HG03039 (cell line): ENCODE measurements around the gene DCAF10.
"Not testable (repeated sequence)": the region's sequence is repeated elsewhere in the genome, so short reads cannot be mapped to it uniquely, and the experiment has no call there.

Experiments used
- ATAC-seq: cut with Tn5 transposase; IDR thresholded peaks from one replicate; pipeline ENCODE4 v1.9.1; 2021; ENCODE audit warnings: mild to moderate bottlenecking, moderate library complexity; ENCODE audit not compliant: unreplicated experiment

The DCAF10 gene

DNA sequence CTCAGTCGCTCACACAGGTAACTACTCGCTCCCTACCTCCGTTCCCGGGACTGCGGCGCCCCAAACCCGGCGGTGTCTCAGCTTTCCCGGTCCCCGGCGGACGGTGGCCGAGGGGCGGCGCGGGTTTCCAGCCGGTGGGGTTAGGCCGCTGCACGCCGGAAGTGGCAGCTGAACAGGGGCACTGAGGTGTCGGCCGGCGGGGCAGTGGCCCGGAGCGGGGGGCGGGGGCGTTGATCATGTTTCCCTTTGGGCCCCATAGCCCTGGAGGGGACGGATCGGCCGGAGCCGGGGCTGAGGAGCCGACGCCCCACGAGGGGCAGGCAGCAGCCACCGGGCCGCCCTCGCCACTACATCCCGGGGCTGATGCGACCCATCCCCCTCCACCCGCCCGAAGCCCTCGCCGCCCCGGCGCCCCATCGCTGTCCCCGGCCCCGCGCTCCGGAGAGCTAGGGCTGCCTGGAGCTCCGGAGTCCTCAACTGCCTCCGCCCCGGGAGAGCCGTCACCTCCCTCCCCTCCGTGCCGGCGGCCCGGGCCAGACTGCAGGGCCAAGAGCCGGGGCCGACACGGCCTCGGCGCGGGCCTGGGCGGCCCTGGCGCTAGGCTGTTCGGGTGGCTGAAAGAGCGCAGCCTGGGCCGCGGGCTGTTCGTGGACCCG lies at the start of gene DCAF10:
DCAF10 (plus strand) TSS at position 167 of the 656 bp plus-strand sequence; CDS start at position 237, 70 bp downstream.
- peak; percentile 60 for ATAC-seq

DNA sequence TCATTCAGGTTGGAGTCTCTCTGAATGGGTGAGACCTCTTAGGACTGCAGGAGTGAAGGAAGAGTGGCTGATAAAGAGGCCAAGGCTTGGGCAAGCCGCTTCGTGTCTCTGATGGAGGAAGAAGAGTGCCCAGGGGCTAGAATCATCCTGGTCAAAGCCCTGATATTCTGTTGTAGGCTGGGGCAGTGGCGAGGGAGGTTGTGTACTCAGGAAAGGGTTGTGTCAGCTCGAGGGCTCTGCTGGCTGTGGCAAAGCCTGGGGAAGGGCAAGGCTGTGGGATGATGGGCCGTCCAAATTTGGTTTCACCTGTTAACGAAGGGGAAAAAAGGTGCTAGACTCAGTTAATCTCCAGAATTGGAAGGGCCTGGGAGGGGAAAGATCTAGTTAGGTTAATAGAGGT lies 49.4 kb upstream of the DCAF10 start:
- no peak for ATAC-seq

DNA sequence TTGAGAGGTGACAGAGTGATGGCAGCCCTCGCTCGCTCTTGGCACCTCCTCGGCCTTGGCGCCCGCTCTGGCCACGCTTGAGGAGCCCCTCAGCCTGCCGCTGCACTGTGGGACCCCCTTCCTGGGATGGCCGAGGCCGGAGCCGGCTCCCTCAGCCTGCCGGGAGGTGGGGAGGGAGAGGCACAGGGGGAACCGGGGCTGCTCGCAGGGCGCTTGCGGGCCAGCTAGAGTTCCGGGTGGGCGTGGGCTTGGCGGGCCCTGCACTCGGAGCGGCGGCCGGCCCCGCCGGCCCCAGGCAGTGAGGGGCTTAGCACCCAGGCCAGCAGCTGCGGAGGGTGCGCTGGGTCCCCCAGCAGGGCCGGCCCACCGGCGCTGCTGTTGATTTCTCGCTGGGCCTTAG lies 48.9 kb upstream of the DCAF10 start:
- not testable (repeated sequence) for ATAC-seq

GRCh38 chr9:37752112-37752511 lies 48.5 kb upstream of the DCAF10 start:
- ATAC-seq: not testable (repeated sequence)

DNA sequence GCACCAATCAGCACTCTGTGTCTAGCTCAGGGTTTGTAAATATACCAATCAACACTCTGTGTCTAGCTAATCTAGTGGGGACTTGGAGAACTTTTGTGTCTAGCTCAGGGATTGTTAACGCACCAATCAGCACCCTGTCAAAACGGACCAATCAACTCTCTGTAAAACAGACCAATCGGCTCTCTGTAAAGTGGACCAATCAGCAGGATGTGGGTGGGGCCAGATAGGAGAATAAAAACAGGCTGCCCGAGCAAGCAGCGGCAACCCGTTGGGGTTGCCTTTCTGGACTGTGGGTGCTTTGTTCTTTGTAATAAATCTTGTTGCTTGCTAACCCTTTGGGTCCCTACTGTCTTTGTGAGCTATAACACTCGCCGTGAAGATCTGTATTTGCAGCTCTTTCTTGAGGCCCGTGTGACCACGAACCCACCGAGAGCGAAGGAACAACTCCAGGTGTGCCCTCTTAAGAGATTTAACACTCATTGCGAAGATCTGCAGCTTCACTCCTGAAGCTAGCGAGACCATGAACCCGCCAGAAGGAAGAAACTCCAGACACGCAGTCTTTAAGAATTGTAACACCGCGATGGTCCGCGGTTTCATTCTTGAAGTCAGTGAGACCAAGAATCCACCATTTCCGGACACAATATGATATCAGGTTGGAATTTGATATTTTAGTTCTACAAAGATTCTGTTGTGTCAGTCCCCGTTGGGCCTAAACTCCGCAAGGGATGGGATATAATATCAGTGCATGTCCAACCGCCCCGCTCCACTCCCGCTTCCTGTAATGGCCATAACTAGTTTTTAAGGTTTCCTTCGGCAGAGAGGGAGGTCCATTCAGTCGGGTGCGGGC lies 47.7 kb upstream of the DCAF10 start:
- ATAC-seq: no peak

DNA sequence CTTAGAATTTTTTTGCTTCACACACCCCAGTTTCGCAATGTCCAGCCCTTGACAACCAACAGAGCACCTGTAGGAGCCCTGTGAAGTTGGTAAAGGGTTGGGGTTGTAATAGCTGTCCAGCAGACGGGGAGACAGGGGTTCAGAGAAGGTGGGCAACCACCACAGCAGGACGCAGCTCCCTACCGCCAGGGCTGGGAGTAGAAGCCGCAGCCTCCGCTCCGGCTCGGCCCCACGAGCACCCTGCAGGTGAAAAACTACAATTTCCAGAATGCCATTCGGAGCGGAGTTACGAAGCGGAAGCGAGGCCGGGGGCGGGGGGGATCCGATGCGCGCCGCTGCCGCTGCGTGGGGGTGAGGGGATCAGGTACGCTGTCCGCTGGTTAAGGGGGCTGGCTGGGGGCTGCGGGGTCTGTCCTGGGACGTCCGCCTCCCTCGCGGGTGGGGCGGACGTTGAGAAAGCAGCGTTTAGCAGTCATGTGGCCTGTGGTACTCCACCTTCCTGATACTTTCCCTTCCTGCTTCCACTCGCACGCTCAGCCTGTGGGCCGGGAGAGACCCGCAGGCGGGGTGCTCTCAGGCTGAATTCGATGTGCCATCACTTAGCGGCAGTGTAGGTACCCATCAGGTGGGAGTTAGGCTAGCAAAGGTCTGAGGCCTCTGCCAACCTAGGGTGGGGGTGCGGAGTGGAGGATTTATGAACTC lies 47.0 kb upstream of the DCAF10 start, which contains the start of gene TRMT10B:
TRMT10B (plus strand) TSS at position 317 of the 702 bp plus-strand sequence. CDS start 8,127 bp downstream, outside the sequence.
- ATAC-seq: peak; percentile 68

GRCh38 chr9:37758747-37759146 lies 41.9 kb upstream of the DCAF10 start:
- no peak for ATAC-seq

GRCh38 chr9:37760416-37761161 lies 40.0 kb upstream of the DCAF10 start:
- no peak for ATAC-seq

DNA sequence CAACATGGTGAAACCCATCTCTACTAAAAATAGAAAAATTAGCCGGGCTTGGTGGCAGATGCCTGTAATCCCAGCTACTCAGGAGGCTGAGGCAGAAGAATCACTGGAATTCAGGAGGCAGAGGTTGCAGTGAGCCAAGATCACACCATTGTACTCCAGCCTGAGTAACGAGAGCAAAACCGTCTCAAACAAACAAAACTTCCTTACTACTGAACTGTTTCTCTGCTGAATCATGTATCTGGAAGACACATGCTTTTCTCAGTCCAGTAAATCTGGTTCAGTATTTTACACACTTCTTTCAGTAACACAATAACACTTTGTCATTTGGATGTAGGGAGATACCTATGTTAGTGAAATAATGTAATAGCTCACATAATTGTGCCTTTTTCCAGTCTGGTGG lies 39.1 kb upstream of the DCAF10 start:
- ATAC-seq: no peak

DNA sequence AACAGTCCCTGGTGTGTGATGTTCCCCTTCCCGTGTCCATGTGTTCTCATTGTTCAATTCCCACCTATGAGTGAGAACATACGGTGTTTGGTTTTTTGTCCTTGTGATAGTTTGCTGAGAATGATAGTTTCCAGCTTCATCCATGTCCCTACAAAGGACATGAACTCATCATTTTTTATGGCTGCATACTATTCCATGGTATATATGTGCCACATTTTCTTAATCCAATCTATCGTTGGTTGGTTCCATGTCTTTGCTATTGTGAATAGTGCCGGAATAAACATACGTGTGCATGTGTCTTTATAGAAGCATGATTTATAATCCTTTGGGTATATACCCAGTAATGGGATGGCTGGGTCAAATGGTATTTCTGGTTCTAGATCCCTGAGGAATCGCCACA lies 35.3 kb upstream of the DCAF10 start:
- ATAC-seq: not testable (repeated sequence)

GRCh38 chr9:37769306-37769705 lies 31.3 kb upstream of the DCAF10 start:
- ATAC-seq: no peak

GRCh38 chr9:37769995-37770394 lies 30.6 kb upstream of the DCAF10 start:
- ATAC-seq: no peak

GRCh38 chr9:37775216-37775919 lies 25.2 kb upstream of the DCAF10 start:
- ATAC-seq: no peak

DNA sequence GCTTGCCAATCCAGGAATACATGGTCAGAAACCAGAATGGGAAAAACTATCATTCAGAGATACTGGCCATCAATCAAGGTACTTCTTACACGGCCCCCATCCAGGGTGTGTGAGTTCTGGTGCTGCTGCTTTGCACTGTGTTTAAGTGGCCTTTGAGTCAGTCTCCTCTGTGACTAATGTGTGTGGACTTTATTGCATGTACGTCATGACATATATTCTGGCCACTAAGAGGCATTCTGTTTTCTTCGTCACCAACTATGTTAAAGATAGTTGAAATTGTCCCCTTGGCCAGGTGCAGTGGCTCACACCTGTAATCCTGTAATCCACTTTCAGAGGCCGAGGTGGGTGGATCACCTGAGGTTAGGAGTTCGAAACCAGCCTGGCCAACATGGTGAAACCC lies 24.3 kb upstream of the DCAF10 start:
- no peak for ATAC-seq

- no peak for ATAC-seq
These were observed 22.1 kb upstream of the DCAF10 start for GRCh38 chr9:37778534-37778933.

DNA sequence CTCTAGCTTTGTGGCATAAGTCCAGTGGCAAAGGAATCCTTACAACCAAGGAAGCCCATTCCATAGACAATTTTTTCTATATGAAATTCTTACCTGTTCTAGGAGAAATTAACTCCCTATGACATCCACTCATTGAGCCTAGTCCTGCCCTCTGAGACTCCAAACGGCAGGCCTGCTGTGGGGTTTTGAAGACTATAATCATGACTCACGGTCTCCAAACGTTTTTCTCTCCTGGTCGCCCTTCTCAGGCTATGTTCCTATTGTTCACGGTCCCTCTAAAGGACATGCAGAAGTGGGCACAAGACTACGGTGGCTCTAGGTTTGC lies 16.3 kb upstream of the DCAF10 start:
- no peak for ATAC-seq

DNA sequence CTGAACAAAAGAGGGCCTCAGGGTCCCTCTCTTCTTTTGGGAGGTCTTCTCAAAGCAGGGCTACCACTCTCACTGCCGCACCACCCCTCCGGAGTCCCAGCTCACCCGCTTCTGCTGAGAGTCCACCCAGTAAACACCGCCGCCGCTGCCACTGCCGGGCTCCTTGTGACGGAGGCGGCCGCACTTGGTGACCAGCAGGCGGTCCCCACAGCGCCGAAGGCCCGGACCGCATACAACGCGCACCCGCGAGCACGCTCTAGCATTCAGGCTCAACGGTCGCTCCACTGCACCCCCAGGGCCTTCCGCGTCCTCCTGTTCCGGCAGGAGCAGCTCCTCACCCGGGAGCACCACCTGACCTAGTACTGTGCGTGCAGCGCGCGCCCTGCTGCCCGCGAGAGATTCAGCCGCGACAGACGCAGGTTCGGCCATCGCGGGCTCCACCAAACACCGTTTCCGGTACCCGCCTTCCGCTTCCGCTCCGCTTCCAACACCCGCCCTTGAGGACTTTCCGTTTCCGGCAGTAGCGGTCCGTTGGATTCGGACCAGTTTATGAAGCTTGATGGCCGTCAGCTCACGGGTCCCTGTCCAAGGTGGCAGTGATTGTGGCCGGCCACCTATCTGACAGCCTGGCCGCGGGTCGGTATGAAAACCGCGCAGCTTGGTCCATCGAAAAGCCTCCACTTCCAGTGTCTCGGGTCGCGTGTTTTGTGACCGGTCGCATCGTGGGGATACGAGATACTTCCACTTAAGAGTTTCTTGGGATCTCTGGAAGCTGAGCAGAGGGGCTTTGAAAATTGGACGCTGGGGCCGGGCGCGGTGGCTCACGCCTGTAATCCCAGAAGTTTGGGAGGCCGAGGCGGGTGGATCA lies 15.7 kb upstream of the DCAF10 start, which contains the start of gene EXOSC3:
EXOSC3 (minus strand) TSS at position 449 of the 868 bp plus-strand sequence; CDS start at position 429, 20 bp downstream.
- ATAC-seq: peak; percentile 88

DNA sequence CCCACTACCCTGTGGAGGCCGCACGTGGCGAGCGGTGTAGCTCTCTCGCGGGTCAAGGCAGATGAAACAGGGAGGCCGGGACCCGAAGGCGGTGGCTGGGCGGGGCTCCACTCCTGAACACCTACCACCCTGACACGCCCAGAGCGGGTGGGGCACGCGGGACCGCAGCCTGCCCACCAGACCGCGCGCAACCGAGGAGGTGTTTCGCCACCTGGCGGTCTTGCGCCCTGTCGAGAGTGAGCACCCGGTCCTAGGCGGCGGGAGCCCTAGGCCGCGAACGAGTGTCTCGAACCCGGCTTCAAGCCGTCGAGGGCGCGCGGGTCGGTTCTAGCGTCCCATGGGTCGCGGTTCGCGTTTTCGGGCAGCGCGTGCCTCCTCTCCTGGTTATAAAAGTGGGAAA lies 13.5 kb upstream of the DCAF10 start:
- ATAC-seq: no peak

- no peak for ATAC-seq
These were observed 12.3 kb upstream of the DCAF10 start for GRCh38 chr9:37788332-37788731.
